NOMO-1 treated with dmso at 0.1 percent for 144 hours (cell line): ENCODE measurements around the gene CFAP53.
A peak's percentile ranks its signal among the peaks of the same experiment; 100 is the strongest.
"Not testable (repeated sequence)": the region's sequence is repeated elsewhere in the genome, so short reads cannot be mapped to it uniquely, and the experiment has no call there.

ENCODE experiments used
- DNase-seq: peaks from one replicate; lab custom pipeline; 2025; ENCODE audit not compliant: unreplicated experiment; lab: John Stamatoyannopoulos, UW

The CFAP53 gene

GRCh38 chr18:50288348-50289107, 22.2 kb upstream of the CFAP53 start:
- DNase-seq: not testable (repeated sequence)

- DNase-seq: peak; percentile 98
Observed at GRCh38 chr18:50287441-50288347, 21.4 kb upstream of the CFAP53 start, which contains the start of gene CXXC1. CXXC1 (minus strand) TSS chr18:50287692; CDS start chr18:50287589, 103 bp downstream.

GRCh38 chr18:50287028-50287440, 20.7 kb upstream of the CFAP53 start:
- DNase-seq: no peak

GRCh38 chr18:50286391-50287027, 20.2 kb upstream of the CFAP53 start:
- no peak for DNase-seq

GRCh38 chr18:50285631-50286321, 19.5 kb upstream of the CFAP53 start:
- no peak for DNase-seq

- DNase-seq: no peak
Observed at GRCh38 chr18:50285071-50285470, 18.8 kb upstream of the CFAP53 start.

- no peak for DNase-seq
Observed at GRCh38 chr18:50284255-50284885, 18.1 kb upstream of the CFAP53 start.

GRCh38 chr18:50283469-50284209, 17.3 kb upstream of the CFAP53 start:
- no peak for DNase-seq

GRCh38 chr18:50282521-50283335, 16.4 kb upstream of the CFAP53 start:
- no peak for DNase-seq

GRCh38 chr18:50281972-50282520, 15.8 kb upstream of the CFAP53 start:
- no peak for DNase-seq

GRCh38 chr18:50281295-50281971, 15.1 kb upstream of the CFAP53 start, which contains the start of gene MBD1:
MBD1 (minus strand) TSS chr18:50281523; CDS start chr18:50279992, 1,531 bp downstream.
- DNase-seq: peak; percentile 93

- no peak for DNase-seq
Observed at GRCh38 chr18:50280707-50281294, 14.5 kb upstream of the CFAP53 start.

GRCh38 chr18:50279752-50280151, 13.5 kb upstream of the CFAP53 start:
- DNase-seq: no peak

GRCh38 chr18:50277942-50278341, 11.6 kb upstream of the CFAP53 start:
- no peak for DNase-seq

- no peak for DNase-seq
Observed at GRCh38 chr18:50276452-50276851, 10.2 kb upstream of the CFAP53 start.

- DNase-seq: no peak
Observed at GRCh38 chr18:50275503-50276036, 9.3 kb upstream of the CFAP53 start.

- no peak for DNase-seq
Observed at GRCh38 chr18:50274941-50275340, 8.6 kb upstream of the CFAP53 start.
